ENCODE results near the gene TUBE1. TPM values are rescaled to one million over a fixed set of nuclear protein-coding genes. Genes with fewer than 3 reads are reported as not detected.
"Not testable (repeated sequence)": the region's sequence is repeated elsewhere in the genome, so short reads cannot be mapped to it uniquely, and the experiment has no call there.

The TUBE1 gene
- total RNA-seq, 1 donor from 2014 or later, result 24.7 TPM

- Histone ChIP-seq H3K27me3 (ENCODE audit: control insufficient read depth, insufficient read depth, low read length) (no peaks in the 10 kb centered on the region), H3K4me3 (ENCODE audit: low read depth, low read length) (no peak overlapping the region), H3K36me3 (ENCODE audit: control insufficient read depth, insufficient read depth, low read length) (no peaks in the 10 kb centered on the region)
- no peak for TF ChIP-seq CTCF (IDR thresholded peaks at IDR 0.05; ENCODE audit: insufficient read depth, low read length, poor library complexity, severe bottlenecking)
- DNase-seq (ENCODE audit: low read depth), result no peak
These were observed 24.3 kb downstream of the TUBE1 start for GRCh38 chr6:112062966-112063365.

GRCh38 chr6:112061605-112062004, 25.7 kb downstream of the TUBE1 start:
- H3K36me3 ChIP-seq (ENCODE audit: control insufficient read depth, insufficient read depth, low read length), result no peaks in the 10 kb centered on the region
- H3K27me3 ChIP-seq (ENCODE audit: control insufficient read depth, insufficient read depth, low read length), result no peaks in the 10 kb centered on the region
- no peak for DNase-seq (ENCODE audit: low read depth)
- no peak overlapping the region for H3K4me3 ChIP-seq (ENCODE audit: low read depth, low read length)
- TF ChIP-seq CTCF (IDR thresholded peaks at IDR 0.05; ENCODE audit: insufficient read depth, low read length, poor library complexity, severe bottlenecking), result no peak

- Histone ChIP-seq H3K36me3 (ENCODE audit: control insufficient read depth, insufficient read depth, low read length) (no peaks in the 10 kb centered on the region), H3K27me3 (ENCODE audit: control insufficient read depth, insufficient read depth, low read length) (no peaks in the 10 kb centered on the region), H3K4me3 (ENCODE audit: low read depth, low read length) (no peak overlapping the region)
- DNase-seq (ENCODE audit: low read depth), result no peak
- no peak for TF ChIP-seq CTCF (IDR thresholded peaks at IDR 0.05; ENCODE audit: insufficient read depth, low read length, poor library complexity, severe bottlenecking)
These were observed 28.8 kb downstream of the TUBE1 start for GRCh38 chr6:112058243-112059032.

- Histone ChIP-seq H3K4me3 (ENCODE audit: low read depth, low read length) (no peak overlapping the region), H3K36me3 (ENCODE audit: control insufficient read depth, insufficient read depth, low read length) (no peaks in the 10 kb centered on the region), H3K27me3 (ENCODE audit: control insufficient read depth, insufficient read depth, low read length) (no peaks in the 10 kb centered on the region)
- no peak for TF ChIP-seq CTCF (IDR thresholded peaks at IDR 0.05; ENCODE audit: insufficient read depth, low read length, poor library complexity, severe bottlenecking)
- no peak for DNase-seq (ENCODE audit: low read depth)
These were observed 32.6 kb downstream of the TUBE1 start for GRCh38 chr6:112054555-112055190.

- Histone ChIP-seq H3K36me3 (ENCODE audit: control insufficient read depth, insufficient read depth, low read length) (no peaks in the 10 kb centered on the region), H3K4me3 (ENCODE audit: low read depth, low read length) (no peak within 1 kb of the TSS), H3K27me3 (ENCODE audit: control insufficient read depth, insufficient read depth, low read length) (no peaks in the 10 kb centered on the region)
- TF ChIP-seq CTCF (IDR thresholded peaks at IDR 0.05; ENCODE audit: insufficient read depth, low read length, poor library complexity, severe bottlenecking), result no peak
- DNase-seq (ENCODE audit: low read depth), result no peak
These were observed 33.3 kb downstream of the TUBE1 start, which contains the start of gene CCN6 for GRCh38 chr6:112054001-112054400. CCN6 (plus strand) TSS chr6:112054104; CDS start chr6:112054358, 254 bp downstream.

GRCh38 chr6:112051251-112051740, 36.0 kb downstream of the TUBE1 start:
- DNase-seq (ENCODE audit: low read depth); H3K27me3 ChIP-seq (ENCODE audit: control insufficient read depth, insufficient read depth, low read length); H3K36me3 ChIP-seq (ENCODE audit: control insufficient read depth, insufficient read depth, low read length): not testable (repeated sequence)

More at GRCh38 chr6:112051251-112051740, 36.0 kb downstream of the TUBE1 start:
- not testable (repeated sequence) for H3K4me3 ChIP-seq (ENCODE audit: low read depth, low read length)
